LNCaP clone FGC (cell line): Measurements from ENCODE around the gene GINM1.

ENCODE experiments used
- DNase-seq: peaks from one replicate; pipeline ENCODE4 v3.0.0-alpha.2; 2011; ENCODE audit warnings: low read depth
- H3K4me3 ChIP-seq: 2 replicates; pipeline ENCODE4 v1.5.1; 2011; ENCODE audit warnings: mild to moderate bottlenecking, low read depth, low read length, control low read depth
- CTCF ChIP-seq: IDR thresholded peaks from 2 replicates; pipeline ENCODE4 v1.5.1; 2012; ENCODE audit warnings: mild to moderate bottlenecking; ENCODE audit not compliant: control insufficient read depth, insufficient read depth; ENCODE audit errors: extremely low read depth

Gene GINM1

GRCh38 chr6:149634315-149634714 lies 68.1 kb downstream of the GINM1 start:
- TF ChIP-seq CTCF = no peak
- no peak overlapping the region for H3K4me3 ChIP-seq
- DNase-seq = no peak

- no peak for DNase-seq
- no peak overlapping the region for H3K4me3 ChIP-seq
- no peak for TF ChIP-seq CTCF
Observed at GRCh38 chr6:149636124-149636523, 69.9 kb downstream of the GINM1 start.
